Central memory CD8-positive, alpha-beta T cell (primary cell): ENCODE data around the gene SPECC1.
A peak's percentile ranks its signal among the peaks of the same experiment; 100 is the strongest.

Experiments used
- ATAC-seq: fragments of 150-1000 bp; cut with Tn5 transposase; replicated peaks from 2 replicates; pipeline ENCODE4 v1.10.0; 2022; ENCODE audit warnings: mild to moderate bottlenecking, moderate FRiP score, moderate number of reproducible peaks; ENCODE audit not compliant: poor library complexity, severe bottlenecking; ENCODE audit errors: extremely low read depth
- DNase-seq, 2 donors: peaks; one replicate each; pipeline ENCODE4 v3.0.0; 2021; ENCODE audit warnings: low spot score in 2 of 2
- H3K27ac Mint-ChIP-seq: one replicate; pipeline ENCODE4 v1.8.0; 2022; ENCODE audit warnings: low read depth, mild to moderate bottlenecking, moderate library complexity, mixed read lengths
- H3K27me3 Mint-ChIP-seq: one replicate; pipeline ENCODE4 v1.8.0; 2022; ENCODE audit warnings: mixed read lengths
- H3K36me3 Mint-ChIP-seq: one replicate; pipeline ENCODE4 v1.8.0; 2022; ENCODE audit warnings: mild to moderate bottlenecking, moderate library complexity, mixed read lengths; ENCODE audit not compliant: insufficient read depth
- H3K4me1 Mint-ChIP-seq: one replicate; pipeline ENCODE4 v1.8.0; 2022; ENCODE audit warnings: mixed read lengths
- H3K4me3 Mint-ChIP-seq: one replicate; pipeline ENCODE4 v1.8.0; 2022; ENCODE audit warnings: mild to moderate bottlenecking, moderate library complexity, mixed read lengths
- H3K9me3 Mint-ChIP-seq: one replicate; pipeline ENCODE4 v1.8.0; 2022; ENCODE audit warnings: mixed read lengths

SPECC1 gene

DNA sequence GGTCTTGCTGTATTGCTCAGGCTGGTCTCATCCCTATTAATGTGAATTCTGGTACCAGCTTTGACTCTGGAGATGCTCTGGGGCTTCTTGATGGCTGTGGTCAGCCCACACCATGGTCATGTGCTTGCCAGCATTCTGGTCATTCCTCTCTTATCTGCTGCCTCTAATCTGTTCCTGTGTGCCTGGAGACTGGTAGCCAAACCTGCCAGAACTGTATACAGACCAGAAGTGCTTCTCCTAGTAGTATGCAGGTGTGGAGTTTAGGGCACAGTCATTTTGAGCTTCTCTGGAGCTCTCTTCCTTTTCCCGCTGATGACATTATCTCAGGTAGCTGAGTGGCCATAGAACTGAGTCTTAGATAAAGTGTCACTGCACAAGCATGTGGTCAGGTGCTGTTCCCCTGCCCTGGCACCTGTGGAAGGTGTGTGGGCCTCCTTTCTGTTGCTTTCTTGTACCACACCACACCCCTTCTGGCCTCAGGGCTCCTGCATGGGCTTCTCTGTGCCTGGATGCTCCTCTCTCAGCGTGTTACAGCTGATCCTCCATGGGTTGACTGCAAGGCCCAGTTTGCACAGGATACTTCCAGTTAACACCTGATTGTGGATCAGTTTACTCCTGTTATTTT lies 162.7 kb downstream of the SPECC1 start:
- Mint-ChIP-seq H3K4me1 (no peaks in the 10 kb centered on the region), H3K27ac (no peak overlapping the region), H3K9me3 (no peaks in the 10 kb centered on the region), H3K27me3 (peaks cover 10% of the 10 kb centered on the region), H3K4me3 (no peak overlapping the region), H3K36me3 (peaks cover 2% of the 10 kb centered on the region)
- ATAC-seq (no peak), DNase-seq (no peak)

DNA sequence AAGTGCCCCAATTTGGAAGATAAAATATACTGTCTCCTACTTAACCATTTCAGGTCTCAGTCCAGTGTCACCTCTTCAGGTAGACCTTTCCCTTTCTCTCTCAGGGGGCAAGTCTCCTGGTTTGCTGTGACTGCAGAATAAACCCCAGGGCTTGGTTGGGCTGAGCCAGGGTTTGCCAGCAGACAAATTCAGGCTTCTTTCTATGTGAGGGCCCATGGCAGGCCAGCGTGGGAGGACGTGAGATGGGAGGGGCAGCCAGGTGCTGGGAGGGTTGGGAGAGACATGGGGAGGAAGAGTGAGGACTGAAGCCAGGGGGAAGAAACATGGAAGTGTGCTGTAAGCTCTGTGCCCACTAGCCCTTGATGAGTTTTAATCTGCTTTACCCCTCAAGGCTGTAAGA lies 163.2 kb downstream of the SPECC1 start:
- DNase-seq (no peak), ATAC-seq (no peak)
- H3K9me3 Mint-ChIP-seq: no peaks in the 10 kb centered on the region
- no peaks in the 10 kb centered on the region for H3K4me1 Mint-ChIP-seq
- H3K4me3 Mint-ChIP-seq: no peak overlapping the region
- no peak overlapping the region for H3K27ac Mint-ChIP-seq
- peaks cover 2% of the 10 kb centered on the region for H3K36me3 Mint-ChIP-seq
- H3K27me3 Mint-ChIP-seq: peaks cover 10% of the 10 kb centered on the region

GRCh38 chr17:20173091-20173490 lies 163.9 kb downstream of the SPECC1 start:
- Mint-ChIP-seq H3K9me3 (no peaks in the 10 kb centered on the region), H3K4me1 (no peaks in the 10 kb centered on the region), H3K36me3 (peaks cover 2% of the 10 kb centered on the region), H3K27me3 (peaks cover 10% of the 10 kb centered on the region), H3K4me3 (no peak overlapping the region), H3K27ac (no peak overlapping the region)
- no peak for ATAC-seq
- DNase-seq: no peak

DNA sequence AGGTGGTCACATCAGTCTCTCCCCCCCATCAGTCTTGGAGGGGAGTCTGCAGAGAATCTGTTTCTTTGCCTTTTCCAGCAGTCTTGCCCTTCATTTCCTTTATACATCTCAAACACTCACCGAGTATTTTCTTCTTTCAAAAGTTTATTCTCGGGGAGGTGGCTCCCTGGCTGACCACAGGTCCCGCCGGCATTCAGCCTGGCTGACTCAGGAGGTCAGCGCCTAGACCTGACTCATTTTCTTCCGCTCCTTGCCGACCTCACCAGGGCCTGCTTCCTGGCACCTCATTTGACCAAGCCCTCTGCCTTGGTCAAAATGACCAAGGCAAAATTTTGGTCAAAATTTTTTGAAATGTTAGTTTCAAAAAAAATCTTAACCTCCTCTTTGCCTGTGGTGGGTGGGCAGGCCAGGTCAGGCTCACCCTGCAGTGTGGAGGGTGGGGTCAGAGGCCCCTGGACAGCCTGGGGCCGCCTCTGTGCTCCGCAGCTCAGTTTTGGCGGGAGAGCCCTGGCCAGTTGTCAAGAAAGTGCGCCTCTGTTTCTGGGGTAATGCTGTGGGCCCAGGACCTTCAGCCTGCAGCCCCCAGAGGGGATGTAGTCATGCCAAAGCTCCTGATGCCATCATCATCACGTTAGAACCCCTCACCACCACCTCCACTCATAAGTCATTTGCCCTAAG lies 165.6 kb downstream of the SPECC1 start:
- peaks cover 4% of the 10 kb centered on the region for H3K36me3 Mint-ChIP-seq
- no peak for ATAC-seq

DNA sequence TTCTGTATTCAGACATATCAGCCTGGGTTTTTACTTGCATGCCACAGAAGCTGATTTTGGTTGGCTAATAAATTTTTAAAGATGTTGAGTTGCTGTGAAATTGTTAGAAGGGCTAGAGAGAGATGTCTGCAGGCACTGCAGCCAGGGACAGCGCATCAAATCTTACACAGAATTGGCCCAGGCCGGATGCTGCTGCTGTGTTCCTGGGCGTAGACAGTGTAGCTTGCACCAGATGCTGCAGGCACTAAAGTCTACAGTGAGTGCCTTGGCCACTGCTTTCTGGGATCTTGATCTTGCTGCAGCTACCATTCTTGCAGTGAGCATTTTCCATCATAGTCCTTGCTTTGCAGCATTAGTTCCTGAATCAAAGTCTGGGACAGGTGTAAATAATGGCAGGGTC lies 169.9 kb downstream of the SPECC1 start:
- Mint-ChIP-seq H3K4me3 (no peak overlapping the region), H3K27ac (no peak overlapping the region), H3K4me1 (no peaks in the 10 kb centered on the region), H3K27me3 (peaks cover 32% of the 10 kb centered on the region), H3K9me3 (no peaks in the 10 kb centered on the region), H3K36me3 (peaks cover 2% of the 10 kb centered on the region)
- no peak for ATAC-seq
- no peak for DNase-seq

More for the DNA sequence above, 165.6 kb downstream of the SPECC1 start:
- Mint-ChIP-seq H3K4me1 (no peaks in the 10 kb centered on the region), H3K4me3 (no peak overlapping the region), H3K9me3 (no peaks in the 10 kb centered on the region), H3K27ac (peak overlapping the region; percentile 26), H3K27me3 (peaks cover 20% of the 10 kb centered on the region)
- DNase-seq: no peak

DNA sequence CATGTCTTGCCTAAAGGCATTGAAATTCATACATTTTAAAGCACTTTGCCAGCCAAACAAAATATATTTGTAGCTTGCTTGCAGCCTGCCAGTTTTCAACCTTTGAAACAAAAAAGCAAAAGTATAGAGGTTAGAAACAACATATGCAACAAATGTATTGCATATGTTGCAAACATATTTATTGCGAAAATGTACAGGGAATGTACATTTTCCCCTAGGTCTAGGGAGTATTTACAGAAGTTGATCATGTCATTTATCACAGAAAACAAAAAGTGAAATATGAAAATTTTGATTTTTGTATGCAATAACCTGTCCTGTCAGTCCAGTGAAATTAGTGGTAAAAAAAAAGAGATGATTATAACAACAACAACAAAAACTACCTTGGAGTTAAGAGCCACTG lies 171.5 kb downstream of the SPECC1 start:
- H3K4me3 Mint-ChIP-seq: no peak overlapping the region
- DNase-seq (no peak), ATAC-seq (no peak)
- no peaks in the 10 kb centered on the region for H3K9me3 Mint-ChIP-seq
- H3K27me3 Mint-ChIP-seq: peaks cover 23% of the 10 kb centered on the region
- H3K4me1 Mint-ChIP-seq: no peaks in the 10 kb centered on the region
- peaks cover 2% of the 10 kb centered on the region for H3K36me3 Mint-ChIP-seq
- no peak overlapping the region for H3K27ac Mint-ChIP-seq

- Mint-ChIP-seq H3K4me1 (no peaks in the 10 kb centered on the region), H3K27ac (no peak overlapping the region), H3K27me3 (peaks cover 18% of the 10 kb centered on the region), H3K4me3 (no peak overlapping the region), H3K9me3 (no peaks in the 10 kb centered on the region), H3K36me3 (peaks cover 2% of the 10 kb centered on the region)
- DNase-seq (no peak), ATAC-seq (no peak)
Observed at GRCh38 chr17:20184181-20184580, 175.0 kb downstream of the SPECC1 start.

DNA sequence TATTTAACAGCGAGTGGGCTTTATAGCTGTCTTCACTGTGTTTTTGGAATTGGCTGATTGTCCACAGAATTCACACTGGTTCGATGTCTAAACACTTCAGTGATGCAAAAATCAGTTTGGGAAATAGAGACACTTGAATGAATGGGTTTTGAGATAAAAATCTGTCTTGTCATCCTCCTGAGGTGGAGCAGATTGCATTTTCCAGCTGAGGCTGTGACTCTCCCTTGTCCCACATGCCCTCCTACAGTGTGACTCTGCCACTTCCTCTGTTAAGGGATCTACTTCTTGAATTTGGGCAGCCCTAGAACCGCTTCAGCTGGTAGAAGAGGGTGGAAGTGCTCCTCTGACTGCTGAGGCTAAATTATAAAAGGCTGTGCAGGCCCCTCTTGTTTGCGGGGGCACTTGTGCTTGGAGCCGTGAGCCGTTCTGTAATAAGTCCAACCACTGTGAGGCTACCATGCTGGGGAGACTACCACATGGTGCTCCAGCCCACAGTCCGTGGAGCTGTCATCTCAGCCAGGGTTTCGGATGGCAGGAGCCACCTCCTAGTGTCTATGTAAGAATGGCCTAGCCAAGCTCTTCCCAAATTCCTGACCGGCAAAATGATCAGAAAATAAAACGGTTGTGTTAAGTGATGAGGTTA lies 175.9 kb downstream of the SPECC1 start:
- Mint-ChIP-seq H3K9me3 (no peaks in the 10 kb centered on the region), H3K27me3 (peaks cover 13% of the 10 kb centered on the region), H3K36me3 (no peaks in the 10 kb centered on the region), H3K4me1 (no peaks in the 10 kb centered on the region), H3K27ac (no peak overlapping the region), H3K4me3 (no peak overlapping the region)
- DNase-seq (no peak), ATAC-seq (no peak)

- Mint-ChIP-seq H3K4me1 (no peaks in the 10 kb centered on the region), H3K9me3 (no peaks in the 10 kb centered on the region), H3K36me3 (no peaks in the 10 kb centered on the region), H3K27ac (no peak overlapping the region), H3K27me3 (peaks cover 13% of the 10 kb centered on the region), H3K4me3 (no peak overlapping the region)
- ATAC-seq: no peak
- no peak for DNase-seq
Observed at GRCh38 chr17:20187049-20187448, 177.9 kb downstream of the SPECC1 start.

GRCh38 chr17:20189302-20189701 lies 180.1 kb downstream of the SPECC1 start:
- H3K36me3 Mint-ChIP-seq: no peaks in the 10 kb centered on the region
- no peaks in the 10 kb centered on the region for H3K27me3 Mint-ChIP-seq
- H3K4me3 Mint-ChIP-seq: no peak overlapping the region
- H3K27ac Mint-ChIP-seq: no peak overlapping the region
- DNase-seq (no peak), ATAC-seq (no peak)
- no peaks in the 10 kb centered on the region for H3K9me3 Mint-ChIP-seq
- no peaks in the 10 kb centered on the region for H3K4me1 Mint-ChIP-seq

DNA sequence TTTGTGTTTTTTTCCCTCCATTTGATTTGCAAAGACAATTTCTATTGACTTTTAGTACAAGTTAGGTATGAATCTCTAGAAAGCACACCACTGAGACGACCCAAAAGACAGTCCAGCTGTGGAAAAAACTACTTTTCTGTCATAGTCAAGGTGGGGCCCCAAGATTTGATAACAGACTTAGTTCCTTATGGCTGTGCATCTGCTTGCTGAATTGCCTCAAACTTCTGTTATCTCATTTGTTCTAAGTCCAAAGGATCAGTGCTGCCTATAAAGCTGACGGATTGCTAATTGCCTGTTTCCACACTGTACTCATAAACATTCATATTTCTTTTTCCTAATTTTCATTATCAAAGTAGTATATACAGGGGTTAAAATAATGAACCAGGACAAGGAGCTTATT lies 180.8 kb downstream of the SPECC1 start:
- DNase-seq: no peak
- Mint-ChIP-seq H3K36me3 (no peaks in the 10 kb centered on the region), H3K27ac (no peak overlapping the region)

GRCh38 chr17:20190605-20191004 lies 181.4 kb downstream of the SPECC1 start:
- ATAC-seq: no peak
- Mint-ChIP-seq H3K27me3 (no peaks in the 10 kb centered on the region), H3K36me3 (no peaks in the 10 kb centered on the region), H3K27ac (no peak overlapping the region), H3K4me1 (no peaks in the 10 kb centered on the region), H3K4me3 (no peak overlapping the region), H3K9me3 (no peaks in the 10 kb centered on the region)
- DNase-seq: no peak

More for the DNA sequence above, 180.8 kb downstream of the SPECC1 start:
- no peaks in the 10 kb centered on the region for H3K27me3 Mint-ChIP-seq
- ATAC-seq: no peak
- no peaks in the 10 kb centered on the region for H3K4me1 Mint-ChIP-seq
- no peaks in the 10 kb centered on the region for H3K9me3 Mint-ChIP-seq
- no peak overlapping the region for H3K4me3 Mint-ChIP-seq

- H3K4me3 Mint-ChIP-seq: no peak overlapping the region
- no peaks in the 10 kb centered on the region for H3K27me3 Mint-ChIP-seq
- no peaks in the 10 kb centered on the region for H3K4me1 Mint-ChIP-seq
- H3K27ac Mint-ChIP-seq: no peak overlapping the region
- no peaks in the 10 kb centered on the region for H3K9me3 Mint-ChIP-seq
- DNase-seq: no peak
- ATAC-seq: no peak
- no peaks in the 10 kb centered on the region for H3K36me3 Mint-ChIP-seq
Observed at GRCh38 chr17:20191056-20191455, 181.9 kb downstream of the SPECC1 start.
